GM12801 (cell line): ENCODE results near the gene GPRIN1.

Source experiments
- TF ChIP-seq, protein P1 (sequence below): IDR thresholded peaks from one replicate; pipeline ENCODE4 v1.5.1; 2011; ENCODE audit warnings: control low read depth; ENCODE audit not compliant: insufficient read length; ENCODE audit errors: extremely low read depth

The GPRIN1 gene

DNA sequence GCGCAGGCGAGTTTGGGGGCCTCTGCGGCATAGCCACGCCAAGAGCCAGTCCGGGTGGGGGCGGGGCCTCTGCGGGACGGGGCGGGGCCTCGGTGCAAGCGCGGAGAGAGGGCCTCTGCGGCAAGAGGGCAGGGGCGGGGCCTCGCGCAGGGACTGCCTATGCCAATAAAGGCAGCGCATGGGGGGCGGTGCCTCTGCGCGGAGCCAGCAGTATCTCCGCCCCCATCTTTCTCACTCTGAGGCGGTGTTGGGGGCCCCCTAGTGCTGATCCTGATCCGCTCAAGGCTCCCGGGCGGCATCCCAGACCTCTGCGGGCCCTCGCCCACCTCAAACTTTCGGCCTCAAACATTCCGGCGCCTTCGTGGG lies 9.2 kb upstream of the GPRIN1 start:
- TF ChIP-seq, protein P1, sequence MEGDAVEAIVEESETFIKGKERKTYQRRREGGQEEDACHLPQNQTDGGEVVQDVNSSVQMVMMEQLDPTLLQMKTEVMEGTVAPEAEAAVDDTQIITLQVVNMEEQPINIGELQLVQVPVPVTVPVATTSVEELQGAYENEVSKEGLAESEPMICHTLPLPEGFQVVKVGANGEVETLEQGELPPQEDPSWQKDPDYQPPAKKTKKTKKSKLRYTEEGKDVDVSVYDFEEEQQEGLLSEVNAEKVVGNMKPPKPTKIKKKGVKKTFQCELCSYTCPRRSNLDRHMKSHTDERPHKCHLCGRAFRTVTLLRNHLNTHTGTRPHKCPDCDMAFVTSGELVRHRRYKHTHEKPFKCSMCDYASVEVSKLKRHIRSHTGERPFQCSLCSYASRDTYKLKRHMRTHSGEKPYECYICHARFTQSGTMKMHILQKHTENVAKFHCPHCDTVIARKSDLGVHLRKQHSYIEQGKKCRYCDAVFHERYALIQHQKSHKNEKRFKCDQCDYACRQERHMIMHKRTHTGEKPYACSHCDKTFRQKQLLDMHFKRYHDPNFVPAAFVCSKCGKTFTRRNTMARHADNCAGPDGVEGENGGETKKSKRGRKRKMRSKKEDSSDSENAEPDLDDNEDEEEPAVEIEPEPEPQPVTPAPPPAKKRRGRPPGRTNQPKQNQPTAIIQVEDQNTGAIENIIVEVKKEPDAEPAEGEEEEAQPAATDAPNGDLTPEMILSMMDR = no peak

GRCh38 chr5:176618783-176619182 lies 8.8 kb upstream of the GPRIN1 start:
- TF ChIP-seq, protein P1 = no peak

- TF ChIP-seq, protein P1 = no peak
These were observed 6.6 kb upstream of the GPRIN1 start for GRCh38 chr5:176616511-176616910.

DNA sequence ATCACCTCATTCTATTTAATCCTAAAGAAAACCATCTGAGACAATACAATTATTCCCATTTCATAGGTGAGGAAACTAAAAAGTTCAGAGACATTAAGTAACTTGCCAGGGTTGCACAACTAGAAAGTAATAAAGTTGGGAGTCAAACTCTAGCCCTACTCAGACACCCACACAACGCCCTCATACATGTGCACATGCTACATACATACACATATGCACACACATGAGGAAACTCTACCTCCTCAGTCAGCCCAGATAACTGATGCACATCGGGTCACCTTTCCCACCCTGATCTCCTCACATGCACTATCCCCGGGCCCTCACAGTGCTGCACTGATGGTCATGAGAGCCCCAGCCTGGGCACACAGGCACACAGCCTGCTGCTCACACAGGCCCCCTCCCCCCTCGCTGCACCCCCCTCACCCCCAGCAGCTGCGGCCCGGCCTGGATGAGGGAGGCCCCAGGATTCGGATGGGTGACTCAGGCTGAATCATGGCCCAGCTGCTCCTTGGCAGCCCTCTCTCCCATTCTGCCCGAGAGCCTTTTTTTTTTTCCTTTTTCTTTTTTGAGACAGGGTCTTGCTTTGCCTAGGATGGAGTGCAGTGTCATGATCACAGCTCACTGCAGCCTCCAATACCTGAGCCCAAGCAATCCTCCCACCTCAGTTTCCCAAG lies 5.0 kb upstream of the GPRIN1 start:
- TF ChIP-seq, protein P1 = no peak

- TF ChIP-seq, protein P1 = no peak
These were observed 2.9 kb upstream of the GPRIN1 start for GRCh38 chr5:176612855-176613254.

DNA sequence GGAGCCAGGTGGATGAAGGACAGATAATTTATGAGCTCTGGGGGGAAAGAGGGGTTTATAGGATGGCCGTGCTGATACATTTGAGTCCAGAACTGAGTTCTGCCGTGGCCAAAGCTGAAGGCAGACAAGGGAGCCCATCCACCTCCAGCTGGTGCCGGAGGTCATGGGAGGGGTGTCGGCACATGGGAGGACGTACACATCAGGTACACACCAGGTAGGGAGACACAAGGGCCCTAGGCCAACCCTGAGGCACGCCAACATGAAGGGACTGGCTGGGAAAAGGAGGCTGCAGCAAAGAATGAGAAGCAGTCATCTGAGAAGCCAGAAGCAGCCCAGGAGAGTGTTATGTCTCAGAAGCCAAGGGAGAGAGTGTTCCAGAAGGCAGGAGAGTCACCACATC lies 2.1 kb upstream of the GPRIN1 start:
- TF ChIP-seq, protein P1 = no peak

DNA sequence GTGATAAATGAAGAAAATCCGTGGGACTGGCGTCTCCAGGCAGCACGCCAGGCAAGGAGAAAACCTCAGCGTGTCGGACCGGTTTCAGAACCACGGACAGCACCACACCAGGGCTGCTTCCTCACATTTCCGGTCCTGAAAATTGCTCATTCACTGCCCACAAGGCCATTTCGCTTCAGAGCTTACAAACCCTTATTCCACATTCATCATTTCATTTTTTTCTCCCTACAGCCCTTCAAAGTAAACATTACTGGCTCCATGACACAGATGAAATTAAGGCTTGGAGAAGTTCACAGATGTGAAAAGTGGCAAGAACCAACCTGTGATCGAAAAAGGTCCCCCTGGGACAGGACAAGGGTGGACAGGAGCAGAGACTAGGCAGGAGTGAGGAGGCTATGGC lies 1.5 kb upstream of the GPRIN1 start:
- TF ChIP-seq, protein P1 = no peak
